Sigmoid colon (tissue), 4 donors: Measurements from ENCODE around the gene MSH3.

Experiments
- POLR2AphosphoS5 ChIP-seq, 4 donors: sonication (generic); formaldehyde crosslinking; IDR thresholded peaks; one replicate each; pipeline ENCODE4 v1.6.1; 2017; ENCODE audit warnings: antibody characterized with exemption in 4 of 4
- TF ChIP-seq, protein P1 (sequence below), 4 experiments: fragments of 450-650 bp in 3 of 4; fragments of 200-600 bp in 1 of 4; IDR thresholded peaks; one replicate each; pipeline ENCODE4 v1.5.1; 2016 to 2019; ENCODE audit warnings: antibody characterized with exemption in 4 of 4, mild to moderate bottlenecking in 3 of 4, moderate library complexity in 2 of 4

DNA sequence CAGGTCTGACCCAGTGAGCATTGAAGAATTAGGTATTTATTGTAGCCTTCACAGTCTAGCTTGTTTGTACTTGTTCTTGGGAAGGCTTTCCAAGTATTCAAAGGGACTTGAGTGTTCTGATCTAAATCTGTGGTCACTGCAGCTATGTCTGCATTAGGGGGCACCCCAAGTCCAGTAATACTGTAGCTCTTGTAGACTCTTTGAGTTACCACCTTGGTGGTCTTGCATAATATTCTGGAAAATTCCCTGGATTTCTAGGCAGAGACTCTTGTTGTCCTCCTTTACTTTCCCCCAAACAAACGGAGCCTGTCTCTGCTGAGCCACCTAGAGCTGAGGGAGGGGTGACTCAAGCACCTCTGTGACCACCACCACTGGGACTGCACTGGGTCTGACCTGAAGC is 149.9 kb downstream of the MSH3 start:
- no peak for TF ChIP-seq POLR2AphosphoS5 (IDR thresholded peaks at IDR 0.05)
- TF ChIP-seq, protein P1, sequence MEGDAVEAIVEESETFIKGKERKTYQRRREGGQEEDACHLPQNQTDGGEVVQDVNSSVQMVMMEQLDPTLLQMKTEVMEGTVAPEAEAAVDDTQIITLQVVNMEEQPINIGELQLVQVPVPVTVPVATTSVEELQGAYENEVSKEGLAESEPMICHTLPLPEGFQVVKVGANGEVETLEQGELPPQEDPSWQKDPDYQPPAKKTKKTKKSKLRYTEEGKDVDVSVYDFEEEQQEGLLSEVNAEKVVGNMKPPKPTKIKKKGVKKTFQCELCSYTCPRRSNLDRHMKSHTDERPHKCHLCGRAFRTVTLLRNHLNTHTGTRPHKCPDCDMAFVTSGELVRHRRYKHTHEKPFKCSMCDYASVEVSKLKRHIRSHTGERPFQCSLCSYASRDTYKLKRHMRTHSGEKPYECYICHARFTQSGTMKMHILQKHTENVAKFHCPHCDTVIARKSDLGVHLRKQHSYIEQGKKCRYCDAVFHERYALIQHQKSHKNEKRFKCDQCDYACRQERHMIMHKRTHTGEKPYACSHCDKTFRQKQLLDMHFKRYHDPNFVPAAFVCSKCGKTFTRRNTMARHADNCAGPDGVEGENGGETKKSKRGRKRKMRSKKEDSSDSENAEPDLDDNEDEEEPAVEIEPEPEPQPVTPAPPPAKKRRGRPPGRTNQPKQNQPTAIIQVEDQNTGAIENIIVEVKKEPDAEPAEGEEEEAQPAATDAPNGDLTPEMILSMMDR (IDR thresholded peaks at IDR 0.05) = no peak
